Right atrium auricular region (tissue), 2 donors: Measurements from ENCODE around the gene HOXB4. TPM values are rescaled to one million over a fixed set of nuclear protein-coding genes. Genes with fewer than 3 reads are reported as not detected.

ENCODE experiments used
- DNase-seq: peaks from one replicate; pipeline ENCODE4 v3.0.0-alpha.2; 2019; ENCODE audit warnings: low spot score
- H3K27ac ChIP-seq, 2 donors: fragments of 200-600 bp; sonication (generic); 1 replicate in 1 of 2; 2 replicates in 1 of 2; pipeline ENCODE4 v1.5.1; 2016 to 2019
- H3K27me3 ChIP-seq, 2 donors: fragments of 200-600 bp; sonication (generic); one replicate each; pipeline versions ENCODE4 v1.5.1 to v1.6.0; 2017 to 2019
- H3K36me3 ChIP-seq: fragments of 200-600 bp; sonication (generic); one replicate; pipeline ENCODE4 v1.5.1; 2016
- H3K4me1 ChIP-seq, 2 donors: fragments of 200-600 bp; sonication (generic); one replicate each; pipeline versions ENCODE4 v1.5.1 to v1.6.0; 2017 to 2019
- H3K4me3 ChIP-seq, 2 donors: fragments of 200-600 bp; sonication (generic); 1 replicate in 1 of 2; 2 replicates in 1 of 2; pipeline ENCODE4 v1.5.1; 2017 to 2019; ENCODE audit warnings: mild to moderate bottlenecking in 1 of 2, moderate library complexity in 1 of 2
- H3K9me3 ChIP-seq, 2 donors: fragments of 200-600 bp; sonication (generic); one replicate each; pipeline ENCODE4 v1.5.1; 2019
- CTCF ChIP-seq, 2 donors: fragments of 200-600 bp; sonication (generic); IDR thresholded peaks; one replicate each; pipeline ENCODE4 v1.5.1; 2019; ENCODE audit warnings: antibody characterized with exemption in 2 of 2
- total RNA-seq, 2 donors: library from RNA; depleted of rRNA; stranded (reverse); fragments of >200 nt; gene quantifications; one replicate each; pipeline ENCODE4 v1.1.0, GENCODE V29; 2016

The HOXB4 gene
- total RNA-seq, 2 donors from 2014 or later: 0.52 to 1.0 TPM

GRCh38 chr17:48600244-48601098 is 22.3 kb upstream of the HOXB4 start:
- peaks cover 0 to 4% of the 10 kb centered on the region in 2 donors for H3K9me3 ChIP-seq
- TF ChIP-seq CTCF (IDR thresholded peaks at IDR 0.05): no peak
- peaks cover 71 to 88% of the 10 kb centered on the region in 2 donors for H3K27me3 ChIP-seq
- no peak overlapping the region for H3K4me3 ChIP-seq
- H3K36me3 ChIP-seq: no peaks in the 10 kb centered on the region
- no peak overlapping the region for H3K27ac ChIP-seq
- H3K4me1 ChIP-seq: peaks cover 0 to 28% of the 10 kb centered on the region in 2 donors
- DNase-seq: no peak

- Histone ChIP-seq H3K27me3 (peaks cover 71 to 91% of the 10 kb centered on the region in 2 donors), H3K36me3 (no peaks in the 10 kb centered on the region), H3K9me3 (peaks cover 0 to 4% of the 10 kb centered on the region in 2 donors), H3K4me1 (peaks cover 0 to 28% of the 10 kb centered on the region in 2 donors), H3K4me3 (no peak overlapping the region), H3K27ac (no peak overlapping the region)
- no peak for DNase-seq
- no peak for TF ChIP-seq CTCF (IDR thresholded peaks at IDR 0.05)
Measured at GRCh38 chr17:48599354-48599753, 21.2 kb upstream of the HOXB4 start.

- Histone ChIP-seq H3K4me3 (no peak overlapping the region), H3K4me1 (peaks cover 0 to 33% of the 10 kb centered on the region in 2 donors), H3K27me3 (peaks cover 71 to 90% of the 10 kb centered on the region in 2 donors), H3K9me3 (peaks cover 0 to 4% of the 10 kb centered on the region in 2 donors), H3K36me3 (no peaks in the 10 kb centered on the region), H3K27ac (no peak overlapping the region)
- no peak for TF ChIP-seq CTCF (IDR thresholded peaks at IDR 0.05)
- DNase-seq: no peak
Measured at GRCh38 chr17:48598736-48599135, 20.6 kb upstream of the HOXB4 start.

- H3K27ac ChIP-seq: peak overlapping the region; percentile 11 to 18
- H3K36me3 ChIP-seq: no peaks in the 10 kb centered on the region
- peaks cover 0 to 41% of the 10 kb centered on the region in 2 donors for H3K4me1 ChIP-seq
- peak overlapping the region; percentile 3 to 47 for H3K4me3 ChIP-seq
- peaks cover 69 to 87% of the 10 kb centered on the region in 2 donors for H3K27me3 ChIP-seq
- H3K9me3 ChIP-seq: no peaks in the 10 kb centered on the region
- peak; percentile 68 for DNase-seq
- TF ChIP-seq CTCF (IDR thresholded peaks at IDR 0.05): no peak
Measured at GRCh38 chr17:48597778-48598631, 19.9 kb upstream of the HOXB4 start.

- H3K4me3 ChIP-seq: peak overlapping the region; percentile 3 to 47
- peaks cover 66 to 86% of the 10 kb centered on the region in 2 donors for H3K27me3 ChIP-seq
- no peaks in the 10 kb centered on the region for H3K9me3 ChIP-seq
- TF ChIP-seq CTCF (IDR thresholded peaks at IDR 0.05): no peak
- DNase-seq: no peak
- no peaks in the 10 kb centered on the region for H3K36me3 ChIP-seq
- H3K4me1 ChIP-seq: peaks cover 0 to 42% of the 10 kb centered on the region in 2 donors
- peak overlapping the region; percentile 11 to 18 for H3K27ac ChIP-seq
Measured at GRCh38 chr17:48597528-48597777, 19.3 kb upstream of the HOXB4 start.
